Measurements from ENCODE around the gene HDAC8.
A peak's percentile ranks its signal among the peaks of the same experiment; 100 is the strongest.

Gene HDAC8

GRCh38 chrX:72297953-72298730 is 274.5 kb downstream of the HDAC8 start:
- peak; percentile 40 for DNase-seq (ENCODE audit: low read depth)
- H3K4me3 ChIP-seq (ENCODE audit: low read depth, low read length): no peak overlapping the region
- TF ChIP-seq, protein P1, sequence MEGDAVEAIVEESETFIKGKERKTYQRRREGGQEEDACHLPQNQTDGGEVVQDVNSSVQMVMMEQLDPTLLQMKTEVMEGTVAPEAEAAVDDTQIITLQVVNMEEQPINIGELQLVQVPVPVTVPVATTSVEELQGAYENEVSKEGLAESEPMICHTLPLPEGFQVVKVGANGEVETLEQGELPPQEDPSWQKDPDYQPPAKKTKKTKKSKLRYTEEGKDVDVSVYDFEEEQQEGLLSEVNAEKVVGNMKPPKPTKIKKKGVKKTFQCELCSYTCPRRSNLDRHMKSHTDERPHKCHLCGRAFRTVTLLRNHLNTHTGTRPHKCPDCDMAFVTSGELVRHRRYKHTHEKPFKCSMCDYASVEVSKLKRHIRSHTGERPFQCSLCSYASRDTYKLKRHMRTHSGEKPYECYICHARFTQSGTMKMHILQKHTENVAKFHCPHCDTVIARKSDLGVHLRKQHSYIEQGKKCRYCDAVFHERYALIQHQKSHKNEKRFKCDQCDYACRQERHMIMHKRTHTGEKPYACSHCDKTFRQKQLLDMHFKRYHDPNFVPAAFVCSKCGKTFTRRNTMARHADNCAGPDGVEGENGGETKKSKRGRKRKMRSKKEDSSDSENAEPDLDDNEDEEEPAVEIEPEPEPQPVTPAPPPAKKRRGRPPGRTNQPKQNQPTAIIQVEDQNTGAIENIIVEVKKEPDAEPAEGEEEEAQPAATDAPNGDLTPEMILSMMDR (IDR thresholded peaks at IDR 0.05; ENCODE audit: insufficient read depth, low read depth, low read length, missing control alignments): peak; percentile 44

GRCh38 chrX:72296991-72297390 is 275.7 kb downstream of the HDAC8 start:
- H3K4me3 ChIP-seq (ENCODE audit: low read depth, low read length): no peak overlapping the region
- TF ChIP-seq, protein P1 (IDR thresholded peaks at IDR 0.05; ENCODE audit: insufficient read depth, low read depth, low read length, missing control alignments): no peak
- DNase-seq (ENCODE audit: low read depth): no peak

DNA sequence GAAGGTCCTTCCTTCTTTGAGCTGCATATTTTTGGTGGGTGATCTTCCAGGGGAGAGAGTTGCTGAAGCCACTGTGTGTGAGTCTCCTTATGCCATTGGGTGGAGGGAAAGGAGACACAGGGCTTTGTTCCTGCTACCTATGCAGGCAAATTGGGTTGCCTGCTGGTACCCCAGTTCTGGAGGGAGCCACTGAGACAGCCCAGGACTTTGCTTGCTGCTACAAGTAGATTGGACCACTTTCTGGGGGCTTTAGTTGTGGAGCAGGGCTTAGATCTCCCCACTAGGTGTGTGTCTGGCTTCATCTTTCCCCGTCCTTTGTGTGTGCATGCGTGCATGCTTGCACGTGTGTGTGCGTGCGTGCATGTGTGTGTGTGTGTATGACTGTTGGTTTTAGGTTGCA is 276.9 kb downstream of the HDAC8 start:
- no peak for DNase-seq (ENCODE audit: low read depth)
- TF ChIP-seq, protein P1 (IDR thresholded peaks at IDR 0.05; ENCODE audit: insufficient read depth, low read depth, low read length, missing control alignments): no peak
- H3K4me3 ChIP-seq (ENCODE audit: low read depth, low read length): no peak overlapping the region

GRCh38 chrX:72294497-72294896 is 278.1 kb downstream of the HDAC8 start:
- TF ChIP-seq, protein P1 (IDR thresholded peaks at IDR 0.05; ENCODE audit: insufficient read depth, low read depth, low read length, missing control alignments): no peak
- H3K4me3 ChIP-seq (ENCODE audit: low read depth, low read length): no peak overlapping the region
- no peak for DNase-seq (ENCODE audit: low read depth)

DNA sequence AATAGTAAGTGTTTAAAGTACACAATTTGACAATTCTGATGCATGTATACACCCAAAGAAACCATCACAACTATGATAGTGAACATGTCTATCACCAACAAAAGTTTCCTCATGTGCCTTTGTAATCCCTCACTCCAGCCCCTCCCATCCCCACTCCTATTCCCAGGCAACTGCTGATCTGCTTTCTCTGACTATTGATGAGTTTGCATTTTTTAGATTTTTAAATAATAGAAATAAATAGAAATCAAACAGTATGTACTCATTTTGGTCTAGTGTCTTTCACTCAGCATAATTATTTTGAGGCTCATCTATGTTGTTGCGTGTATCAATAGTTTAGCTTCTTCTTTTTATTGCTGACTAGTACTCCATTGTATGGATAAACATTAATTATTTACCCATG is 290.3 kb downstream of the HDAC8 start:
- H3K4me3 ChIP-seq (ENCODE audit: low read depth, low read length): no peak overlapping the region
- TF ChIP-seq, protein P1 (IDR thresholded peaks at IDR 0.05; ENCODE audit: insufficient read depth, low read depth, low read length, missing control alignments): no peak
- DNase-seq (ENCODE audit: low read depth): no peak

GRCh38 chrX:72280321-72280845 is 292.3 kb downstream of the HDAC8 start:
- no peak overlapping the region for H3K4me3 ChIP-seq (ENCODE audit: low read depth, low read length)
- TF ChIP-seq, protein P1 (IDR thresholded peaks at IDR 0.05; ENCODE audit: insufficient read depth, low read depth, low read length, missing control alignments): no peak
- no peak for DNase-seq (ENCODE audit: low read depth)

All from GM12865 (cell line).